ENCODE results near the gene MME. TPM values are rescaled to one million over a fixed set of nuclear protein-coding genes. Genes with fewer than 3 reads are reported as not detected.
A peak's percentile ranks its signal among the peaks of the same experiment; 100 is the strongest.

Gene MME
- total RNA-seq, 1 donor from 2014 or later, result 18.4 TPM

DNA sequence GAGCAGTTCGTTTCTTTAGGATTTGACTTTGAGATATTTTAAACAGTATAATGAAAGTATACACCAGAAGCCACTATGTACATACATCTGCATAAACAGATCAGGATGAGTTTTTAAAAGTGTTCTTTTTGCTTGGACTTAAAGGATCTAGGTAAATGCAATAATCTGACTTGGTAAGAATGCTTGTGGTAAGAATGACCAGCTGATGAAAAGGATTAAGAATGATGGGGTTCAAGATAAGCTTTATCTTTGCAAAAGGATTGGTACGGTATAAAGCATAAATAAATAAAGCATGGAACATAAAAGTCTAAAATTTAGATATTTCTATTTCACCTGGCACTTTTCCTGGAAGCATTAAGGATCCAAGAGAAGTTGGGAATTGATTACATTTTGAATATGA is 9.8 kb upstream of the MME start:
- TF ChIP-seq POLR2A (IDR thresholded peaks at IDR 0.05) (no peak), POLR2AphosphoS5 (IDR thresholded peaks at IDR 0.05; ENCODE audit: insufficient read depth in 1 of 2, low read depth in 1 of 2) (no peak)
- TF ChIP-seq, protein P1, sequence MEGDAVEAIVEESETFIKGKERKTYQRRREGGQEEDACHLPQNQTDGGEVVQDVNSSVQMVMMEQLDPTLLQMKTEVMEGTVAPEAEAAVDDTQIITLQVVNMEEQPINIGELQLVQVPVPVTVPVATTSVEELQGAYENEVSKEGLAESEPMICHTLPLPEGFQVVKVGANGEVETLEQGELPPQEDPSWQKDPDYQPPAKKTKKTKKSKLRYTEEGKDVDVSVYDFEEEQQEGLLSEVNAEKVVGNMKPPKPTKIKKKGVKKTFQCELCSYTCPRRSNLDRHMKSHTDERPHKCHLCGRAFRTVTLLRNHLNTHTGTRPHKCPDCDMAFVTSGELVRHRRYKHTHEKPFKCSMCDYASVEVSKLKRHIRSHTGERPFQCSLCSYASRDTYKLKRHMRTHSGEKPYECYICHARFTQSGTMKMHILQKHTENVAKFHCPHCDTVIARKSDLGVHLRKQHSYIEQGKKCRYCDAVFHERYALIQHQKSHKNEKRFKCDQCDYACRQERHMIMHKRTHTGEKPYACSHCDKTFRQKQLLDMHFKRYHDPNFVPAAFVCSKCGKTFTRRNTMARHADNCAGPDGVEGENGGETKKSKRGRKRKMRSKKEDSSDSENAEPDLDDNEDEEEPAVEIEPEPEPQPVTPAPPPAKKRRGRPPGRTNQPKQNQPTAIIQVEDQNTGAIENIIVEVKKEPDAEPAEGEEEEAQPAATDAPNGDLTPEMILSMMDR (IDR thresholded peaks at IDR 0.05), result no peak
- DNase-seq (ENCODE audit: extremely low spot score in 2 of 2), result no peak
- intact Hi-C loops (cut with DNase I), result no loop called here
- Histone ChIP-seq H3K4me1 (no peaks in the 10 kb centered on the region), H3K27me3 (no peaks in the 10 kb centered on the region), H3K9me3 (peaks cover 3% of the 10 kb centered on the region), H3K36me3 (no peaks in the 10 kb centered on the region), H3K4me3 (no peak overlapping the region), H3K27ac (no peak overlapping the region)

DNA sequence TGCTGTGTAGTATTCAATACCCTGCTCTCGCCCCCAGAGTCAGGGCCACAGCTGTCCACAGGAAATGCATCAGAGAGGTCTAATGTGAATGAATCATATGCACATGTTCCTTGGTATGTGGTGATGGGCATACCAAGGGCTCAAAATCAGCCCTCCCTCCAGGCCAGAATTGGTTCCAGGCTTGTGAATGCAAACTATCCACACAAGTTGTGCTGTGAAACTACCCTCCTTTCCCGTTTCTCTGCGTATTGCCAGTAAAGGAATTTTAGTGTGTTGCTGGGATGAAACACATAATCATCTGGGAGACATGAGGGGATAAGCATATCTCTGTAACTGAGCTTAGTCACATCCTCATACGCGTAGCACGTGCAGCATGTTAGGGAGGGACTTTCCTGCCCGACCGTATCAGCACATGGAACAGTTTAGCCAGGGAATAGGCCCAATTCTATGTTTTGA is 9.2 kb upstream of the MME start:
- Histone ChIP-seq H3K27me3 (no peaks in the 10 kb centered on the region), H3K9me3 (peaks cover 4% of the 10 kb centered on the region), H3K36me3 (no peaks in the 10 kb centered on the region), H3K27ac (no peak overlapping the region), H3K4me1 (no peaks in the 10 kb centered on the region), H3K4me3 (no peak overlapping the region)
- intact Hi-C loops (cut with DNase I), result no loop called here
- no peak for DNase-seq (ENCODE audit: extremely low spot score in 2 of 2)
- TF ChIP-seq, protein P1 (IDR thresholded peaks at IDR 0.05), result no peak
- TF ChIP-seq POLR2AphosphoS5 (IDR thresholded peaks at IDR 0.05; ENCODE audit: insufficient read depth in 1 of 2, low read depth in 1 of 2) (no peak), POLR2A (IDR thresholded peaks at IDR 0.05) (no peak)

DNA sequence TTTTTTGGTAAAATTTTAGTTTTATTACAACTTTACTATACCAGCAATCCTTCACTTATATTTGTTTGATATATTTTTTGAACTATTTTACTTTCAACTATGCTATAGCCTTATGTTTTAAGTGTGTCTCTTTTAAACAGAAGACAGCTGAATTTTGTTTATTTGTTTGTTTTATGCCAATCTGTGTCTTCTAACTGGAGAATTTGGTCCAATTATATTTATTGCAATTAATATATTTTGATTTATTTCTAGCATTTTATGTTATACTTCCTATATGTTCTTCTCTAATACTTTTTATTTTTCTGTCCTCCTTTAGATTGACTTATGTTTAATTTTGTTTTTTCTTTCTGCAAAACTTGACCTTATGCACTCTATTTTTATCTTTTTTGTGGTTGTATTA is 4.9 kb upstream of the MME start:
- no peak overlapping the region for H3K27ac ChIP-seq
- intact Hi-C loops (cut with DNase I), result no loop called here
- no peak for TF ChIP-seq POLR2A (IDR thresholded peaks at IDR 0.05)
- H3K27me3 ChIP-seq, result no peaks in the 10 kb centered on the region
- no peak for DNase-seq (ENCODE audit: extremely low spot score in 2 of 2)
- H3K4me1 ChIP-seq, result peaks cover 12% of the 10 kb centered on the region
- H3K36me3 ChIP-seq, result no peaks in the 10 kb centered on the region
- H3K4me3 ChIP-seq, result no peak overlapping the region
- peaks cover 4% of the 10 kb centered on the region for H3K9me3 ChIP-seq

- H3K4me3 ChIP-seq, result no peak overlapping the region
- no peaks in the 10 kb centered on the region for H3K36me3 ChIP-seq
- DNase-seq (ENCODE audit: extremely low spot score in 2 of 2), result no peak
- peaks cover 16% of the 10 kb centered on the region for H3K4me1 ChIP-seq
- peaks cover 4% of the 10 kb centered on the region for H3K9me3 ChIP-seq
- H3K27ac ChIP-seq, result no peak overlapping the region
- TF ChIP-seq, protein P1 (IDR thresholded peaks at IDR 0.05), result no peak
- no peak for TF ChIP-seq POLR2AphosphoS5 (IDR thresholded peaks at IDR 0.05; ENCODE audit: insufficient read depth in 1 of 2, low read depth in 1 of 2)
- no peak for TF ChIP-seq POLR2A (IDR thresholded peaks at IDR 0.05)
- no peaks in the 10 kb centered on the region for H3K27me3 ChIP-seq
- intact Hi-C loops (cut with DNase I), result no loop called here
Observed at GRCh38 chr3:155076888-155077287, 3.2 kb upstream of the MME start.

GRCh38 chr3:155078711-155079467 is 1.2 kb upstream of the MME start:
- no peaks in the 10 kb centered on the region for H3K36me3 ChIP-seq
- peaks cover 16% of the 10 kb centered on the region for H3K4me1 ChIP-seq
- DNase-seq (ENCODE audit: extremely low spot score in 2 of 2), result no peak
- no peaks in the 10 kb centered on the region for H3K27me3 ChIP-seq
- no peak overlapping the region for H3K27ac ChIP-seq
- intact Hi-C loops (cut with DNase I), result no loop called here
- H3K9me3 ChIP-seq, result peaks cover 4% of the 10 kb centered on the region
- peak overlapping the region; percentile 61 to 68 for H3K4me3 ChIP-seq
- TF ChIP-seq POLR2A (IDR thresholded peaks at IDR 0.05) (no peak), POLR2AphosphoS5 (IDR thresholded peaks at IDR 0.05; ENCODE audit: insufficient read depth in 1 of 2, low read depth in 1 of 2) (no peak)
- TF ChIP-seq, protein P1 (IDR thresholded peaks at IDR 0.05), result no peak

All from vagina (tissue), 2 donors.